ENCODE measurements around the gene RNF14.
"Not testable (repeated sequence)": the region's sequence is repeated elsewhere in the genome, so short reads cannot be mapped to it uniquely, and the experiment has no call there.

RNF14 gene

DNA sequence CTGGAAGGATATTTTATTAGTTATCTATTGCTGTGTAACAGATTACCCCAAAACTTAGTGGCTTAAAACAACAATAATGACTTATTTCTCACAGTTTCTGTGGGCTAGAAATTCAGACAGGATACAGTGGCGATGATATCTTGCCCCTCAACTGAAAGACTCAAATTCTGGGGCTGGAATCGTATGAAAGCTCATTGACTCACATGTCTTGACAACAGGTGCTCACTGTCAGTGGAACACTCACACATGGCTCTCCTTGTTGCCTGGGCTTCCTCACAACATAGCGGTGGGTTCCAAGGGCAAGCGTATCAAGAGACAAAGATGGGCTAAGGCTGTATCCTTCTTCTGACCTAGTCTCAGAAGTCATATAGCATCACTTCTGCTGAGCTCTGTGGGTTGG lies 47.7 kb downstream of the RNF14 start:
- peak; percentile 77 for DNase-seq

DNA sequence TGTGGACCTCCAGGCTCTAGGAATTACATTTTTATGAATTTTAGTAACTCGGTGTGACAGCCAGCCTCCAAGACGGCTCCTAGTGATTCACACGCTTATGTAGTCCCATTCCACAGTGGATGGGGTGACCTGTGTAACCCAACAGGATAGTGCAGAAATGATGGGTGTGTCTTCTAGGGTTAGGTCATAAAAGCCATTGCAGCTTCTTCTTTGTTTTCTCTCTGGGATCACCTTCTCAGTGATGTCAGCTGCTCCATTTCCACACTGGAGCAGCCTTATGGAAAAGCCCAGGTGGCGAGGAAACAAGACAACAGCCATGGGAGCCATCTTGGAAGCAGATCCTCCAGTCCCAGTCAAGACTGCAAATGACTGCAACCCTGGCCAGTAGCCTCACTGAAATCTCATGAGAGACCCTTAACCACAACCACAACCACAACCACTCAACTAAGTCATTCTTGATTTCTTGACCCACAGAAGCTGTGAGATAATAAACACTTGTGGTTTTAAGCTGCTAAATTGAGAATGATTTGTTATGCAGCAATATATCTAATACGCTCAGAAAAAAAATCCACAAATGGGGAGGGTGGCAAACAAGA lies 49.0 kb downstream of the RNF14 start:
- DNase-seq = peak; percentile 50

DNA sequence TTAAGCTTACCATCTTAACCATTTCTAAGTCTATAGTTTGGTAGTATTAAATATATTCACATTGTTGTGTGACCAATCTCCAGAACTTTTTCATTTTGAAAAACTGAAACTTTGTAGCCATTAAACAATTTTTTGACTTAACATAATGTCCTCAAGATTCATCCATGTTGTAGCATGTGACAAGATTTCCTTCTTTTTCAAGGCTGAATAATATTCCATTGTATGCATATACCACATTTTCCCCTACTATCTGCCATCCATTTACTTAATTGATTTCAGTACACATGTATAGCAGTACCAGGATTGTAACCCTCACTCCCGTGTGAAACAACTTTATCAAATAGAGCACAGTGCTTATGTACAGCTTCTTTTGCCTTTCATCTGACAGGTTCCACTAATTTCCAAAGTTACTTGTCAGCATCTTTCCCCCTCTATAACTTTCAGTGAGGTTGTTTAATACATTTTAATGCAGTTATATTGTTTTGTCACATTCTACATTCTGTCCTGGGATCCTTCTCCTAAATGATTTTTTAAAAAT lies 51.3 kb downstream of the RNF14 start:
- DNase-seq = no peak

DNA sequence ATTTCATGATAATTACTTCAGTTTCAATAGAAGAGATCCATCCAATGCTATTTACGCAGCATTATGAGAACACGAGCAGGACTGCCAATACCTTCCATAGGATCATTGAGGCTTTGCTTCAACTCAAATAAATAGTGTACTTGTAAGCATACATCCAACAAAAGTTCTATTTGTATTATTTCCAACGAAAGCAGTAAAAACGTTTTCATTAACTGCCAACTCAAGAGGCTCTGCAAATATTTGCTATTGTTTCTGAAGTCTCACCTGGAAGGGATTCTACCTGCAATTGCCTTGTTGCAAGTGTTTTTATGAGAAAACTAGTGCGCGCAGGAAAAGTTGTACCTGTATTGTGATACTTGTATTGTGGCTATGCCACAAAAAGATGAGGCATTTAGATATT lies 54.9 kb downstream of the RNF14 start:
- DNase-seq = no peak

DNA sequence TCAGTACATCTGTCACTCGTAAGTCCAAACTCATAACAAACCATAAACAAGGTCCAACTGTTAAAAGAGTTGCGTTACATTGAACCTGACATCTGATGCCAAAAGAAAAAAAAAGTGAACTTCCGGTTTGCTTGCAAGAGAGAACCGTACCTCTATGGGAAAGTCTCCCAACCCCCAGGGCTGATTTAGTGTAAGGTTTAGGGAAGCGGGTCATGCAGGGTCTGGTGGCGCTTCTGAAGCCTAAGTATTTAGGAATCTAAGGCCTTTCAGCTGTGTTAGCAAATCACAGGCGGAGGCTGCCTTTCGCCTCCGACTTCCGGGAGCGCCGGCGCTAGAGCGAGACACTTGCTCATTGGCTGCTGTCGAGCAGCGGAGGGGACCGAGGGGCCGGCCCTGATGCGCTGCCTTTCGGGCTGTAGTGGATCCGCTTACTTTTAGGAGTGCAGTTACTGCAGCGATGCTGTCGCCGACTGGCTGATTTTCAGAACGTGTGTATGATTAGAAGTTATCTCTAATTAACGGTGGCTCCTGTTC lies 55.9 kb downstream of the RNF14 start:
- DNase-seq = peak; percentile 94

DNA sequence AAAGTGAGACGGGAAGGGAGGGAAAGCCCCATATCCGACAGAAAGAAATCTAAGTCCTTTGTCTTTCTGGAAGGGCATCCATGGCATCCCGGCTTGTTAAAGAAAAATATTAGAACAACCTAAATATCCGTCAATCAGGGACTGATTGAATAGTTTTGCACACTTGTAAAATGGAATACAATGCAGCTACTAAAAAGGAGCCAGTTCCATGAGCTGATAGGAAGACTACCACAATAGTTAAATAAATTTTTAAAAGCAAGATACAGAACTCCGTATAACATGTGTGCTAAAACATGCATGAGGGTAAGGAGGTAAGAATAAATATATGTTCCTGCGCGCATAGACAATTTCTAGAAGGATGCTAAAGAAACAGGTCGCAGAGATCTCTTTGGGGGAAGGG lies 56.7 kb downstream of the RNF14 start:
- DNase-seq = peak; percentile 31

DNA sequence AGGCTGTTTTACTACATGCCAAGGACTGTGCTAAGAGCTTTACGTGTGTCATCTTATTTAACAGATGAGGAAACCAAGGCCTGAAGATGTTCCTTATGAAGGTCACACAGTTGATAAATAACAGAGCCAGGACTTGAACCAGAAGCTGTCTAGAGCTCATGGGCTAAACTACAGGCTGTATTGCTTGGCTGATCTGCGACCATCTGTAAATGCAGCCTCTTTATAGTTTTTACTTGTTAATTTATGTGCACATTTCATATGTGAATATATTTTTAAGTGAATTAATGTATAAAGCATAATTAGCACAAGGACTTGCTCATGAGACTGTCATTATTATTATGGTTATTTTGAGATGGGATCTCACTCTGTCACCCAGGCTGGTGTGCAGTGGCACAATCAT lies 63.2 kb downstream of the RNF14 start:
- no peak for DNase-seq

DNA sequence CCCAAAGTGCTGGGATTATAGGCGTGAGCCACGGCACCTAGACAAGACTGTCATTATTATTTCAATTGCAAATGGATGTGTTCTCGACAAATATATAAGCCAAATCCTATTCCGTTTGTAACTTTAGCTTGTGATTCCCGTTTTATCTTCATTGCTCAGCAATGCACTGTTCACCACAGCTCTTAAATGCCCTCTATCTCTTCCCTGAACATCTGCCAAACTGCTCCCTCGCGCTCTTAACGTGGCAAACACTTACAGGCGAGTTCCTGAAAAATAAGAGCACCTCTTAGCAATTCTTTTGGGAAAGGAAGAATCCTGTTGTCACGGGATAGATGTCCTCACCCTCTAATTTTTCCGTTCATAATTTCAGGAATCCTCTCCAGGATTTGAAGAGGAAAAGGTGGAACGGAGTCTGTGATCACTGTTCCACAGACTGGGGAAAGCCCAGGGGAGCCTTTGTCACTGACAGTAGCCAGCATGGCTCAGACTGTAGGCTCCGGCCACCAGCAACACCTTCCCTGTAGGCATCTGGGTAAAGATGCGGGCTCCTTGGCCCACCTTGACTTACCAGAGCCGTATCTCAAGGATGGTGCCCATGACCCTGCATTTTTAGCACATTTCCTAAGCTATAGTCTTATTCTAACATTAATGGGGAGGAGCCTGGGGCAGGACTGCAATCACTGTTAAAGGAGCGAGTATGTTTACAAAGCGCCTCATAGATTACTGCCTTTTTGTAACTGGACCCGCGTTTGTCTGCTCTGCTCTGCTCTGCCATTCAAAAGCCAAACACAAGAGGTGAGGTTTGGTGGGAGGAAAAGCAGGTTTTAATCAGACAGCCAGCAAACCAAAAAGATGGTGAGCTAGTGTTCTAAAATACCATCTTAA lies 64.1 kb downstream of the RNF14 start:
- DNase-seq = no peak

DNA sequence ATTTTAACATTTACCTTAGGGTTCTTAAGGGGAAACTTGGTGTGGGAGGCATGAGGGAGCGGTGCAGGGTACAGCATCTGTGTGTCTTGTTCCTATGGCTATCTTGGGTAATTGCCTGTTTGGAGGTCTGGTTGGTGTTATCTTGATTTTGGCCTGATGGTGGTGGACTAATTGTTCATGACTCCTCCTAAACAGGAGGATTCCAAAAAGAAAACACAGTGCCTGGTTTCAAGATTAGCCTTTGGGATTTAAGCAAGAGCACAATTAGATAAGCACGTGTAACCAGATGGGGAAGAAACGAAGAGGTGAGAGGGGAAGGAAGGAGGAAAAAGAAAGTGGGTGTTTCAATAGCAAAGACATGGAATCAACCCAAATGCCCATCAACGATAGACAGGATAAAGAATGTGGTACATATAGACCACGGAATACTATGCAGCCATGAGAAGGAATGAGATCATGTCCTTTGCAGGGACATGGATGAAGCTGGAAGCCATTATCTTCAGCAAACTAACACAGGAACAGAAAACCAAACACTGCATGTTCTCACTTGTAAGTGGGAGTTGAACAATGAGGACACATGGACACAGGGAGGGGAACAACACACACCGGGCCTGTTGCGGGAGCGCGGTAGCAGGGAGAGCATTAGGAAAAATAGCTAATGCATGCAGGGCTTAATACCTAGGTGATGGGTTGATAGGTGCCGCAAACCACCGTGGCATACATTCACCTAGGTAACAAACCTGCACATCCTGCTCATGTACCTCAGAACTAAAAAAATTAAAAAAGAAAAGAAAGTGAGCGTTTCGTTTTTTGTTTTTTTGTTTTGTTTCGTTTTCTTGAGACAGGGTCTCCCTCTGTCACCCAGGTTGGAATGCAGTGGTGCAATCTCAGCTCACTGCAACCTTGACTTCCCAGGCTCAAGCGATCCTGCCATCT lies 65.0 kb downstream of the RNF14 start:
- DNase-seq = peak; percentile 19

DNA sequence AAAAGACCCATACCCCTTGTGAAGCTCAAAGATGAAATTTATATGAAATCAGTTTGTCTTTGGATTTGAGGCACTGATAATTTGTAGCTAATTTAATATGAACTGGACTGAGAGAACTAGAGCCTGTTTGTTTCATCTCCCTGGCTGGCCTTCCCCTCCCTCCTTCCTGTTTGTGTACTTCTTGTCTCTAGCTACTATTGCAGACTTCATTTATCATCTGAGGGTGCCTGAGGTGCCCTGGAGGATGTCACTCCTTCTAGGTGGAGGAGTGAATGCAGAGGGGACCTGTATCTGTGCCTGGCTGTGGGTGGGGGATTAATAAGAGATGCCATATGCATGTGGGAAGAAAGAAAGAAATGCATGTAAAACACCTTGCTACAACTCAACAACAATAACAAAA lies 66.1 kb downstream of the RNF14 start:
- no peak for DNase-seq

DNA sequence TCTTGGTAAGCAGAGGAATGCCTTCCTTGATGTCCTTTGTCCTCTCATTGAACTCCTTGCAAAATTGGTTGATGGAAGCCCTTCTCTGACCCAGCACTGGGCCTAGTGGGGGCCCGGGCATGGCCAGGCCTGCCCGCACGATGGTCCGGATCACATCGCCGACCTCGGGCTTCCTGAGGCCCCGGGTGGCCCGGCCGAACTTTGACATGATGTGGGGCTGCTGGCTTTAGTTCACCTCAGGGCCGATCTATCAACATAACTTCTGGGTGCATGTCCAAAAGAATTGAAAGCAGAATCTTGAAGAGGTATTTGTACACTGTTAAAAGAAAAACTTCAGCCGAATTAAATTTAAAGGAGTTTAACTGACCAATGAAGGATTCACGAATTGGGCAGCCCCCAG lies 68.0 kb downstream of the RNF14 start:
- peak; percentile 28 for DNase-seq

DNA sequence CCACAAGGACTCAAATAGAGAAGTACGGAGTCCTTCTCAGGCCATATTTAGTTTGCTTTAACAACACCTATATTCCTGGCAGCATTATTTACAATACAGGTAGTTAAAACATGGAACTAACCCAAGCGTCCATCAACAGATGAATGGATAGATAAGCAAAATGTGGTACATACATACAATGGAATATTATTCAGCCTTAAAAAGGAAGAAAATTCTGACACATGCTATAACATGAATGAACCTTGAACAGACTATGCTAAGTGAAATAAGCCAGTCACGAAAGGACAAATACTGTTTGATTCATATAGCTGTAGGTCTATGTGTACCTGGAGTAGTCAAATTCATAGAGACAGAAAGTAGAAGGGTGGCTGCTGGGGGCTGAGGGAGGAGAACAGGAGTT lies 68.7 kb downstream of the RNF14 start:
- not testable (repeated sequence) for DNase-seq

DNA sequence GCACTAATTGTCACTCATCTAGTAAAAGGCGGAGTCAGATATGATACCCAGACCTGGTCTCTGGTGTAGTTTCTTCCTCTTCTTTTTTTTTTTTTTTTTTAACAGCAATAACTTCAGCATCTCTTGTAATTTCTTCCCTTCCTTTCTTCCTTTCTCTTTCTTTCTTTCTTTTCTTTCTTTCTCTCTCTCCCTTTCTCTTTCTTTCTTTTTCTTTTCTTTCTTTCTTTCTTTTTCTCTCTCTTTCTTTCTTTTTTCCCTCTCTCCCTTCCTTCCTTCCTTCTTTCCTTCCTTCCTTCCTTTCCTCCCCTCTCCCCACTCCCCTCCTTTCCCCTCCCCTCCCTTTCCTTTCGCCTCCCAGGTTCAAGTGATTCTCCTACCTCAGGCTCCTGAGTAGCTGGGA lies 69.8 kb downstream of the RNF14 start:
- DNase-seq = no peak
